HG03521 (cell line): Measurements from ENCODE around the gene MAP3K3.
"Not testable (repeated sequence)": the region's sequence is repeated elsewhere in the genome, so short reads cannot be mapped to it uniquely, and the experiment has no call there.

Experiments used
- ATAC-seq: cut with Tn5 transposase; IDR thresholded peaks from one replicate; pipeline ENCODE4 v1.9.1; 2021; ENCODE audit warnings: mild to moderate bottlenecking, moderate library complexity; ENCODE audit not compliant: unreplicated experiment

MAP3K3 gene

GRCh38 chr17:63703556-63704258 is 81.5 kb downstream of the MAP3K3 start:
- ATAC-seq, result no peak

- ATAC-seq, result no peak
Observed at GRCh38 chr17:63704259-63704576, 82.0 kb downstream of the MAP3K3 start.

DNA sequence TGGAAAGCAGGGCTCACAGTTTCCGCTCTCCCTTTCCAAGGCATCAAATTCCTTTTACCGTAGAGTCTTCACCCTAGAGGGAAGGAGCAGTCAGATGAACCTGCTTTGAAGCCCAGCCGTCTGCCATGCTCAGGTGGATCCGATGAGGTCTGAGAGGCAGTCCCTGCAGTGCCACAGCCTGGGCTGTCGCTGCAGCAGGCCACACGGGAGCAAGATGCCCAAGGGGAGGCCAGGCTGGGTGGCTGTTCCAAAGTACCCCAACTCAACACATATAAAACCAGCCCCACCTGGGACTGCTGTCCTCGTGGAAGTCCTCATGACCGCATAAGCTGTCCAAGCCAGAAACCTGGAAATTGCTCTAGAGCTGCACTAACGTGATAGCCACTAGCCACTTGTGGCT is 82.6 kb downstream of the MAP3K3 start:
- no peak for ATAC-seq

GRCh38 chr17:63705657-63706056 is 83.4 kb downstream of the MAP3K3 start:
- no peak for ATAC-seq

DNA sequence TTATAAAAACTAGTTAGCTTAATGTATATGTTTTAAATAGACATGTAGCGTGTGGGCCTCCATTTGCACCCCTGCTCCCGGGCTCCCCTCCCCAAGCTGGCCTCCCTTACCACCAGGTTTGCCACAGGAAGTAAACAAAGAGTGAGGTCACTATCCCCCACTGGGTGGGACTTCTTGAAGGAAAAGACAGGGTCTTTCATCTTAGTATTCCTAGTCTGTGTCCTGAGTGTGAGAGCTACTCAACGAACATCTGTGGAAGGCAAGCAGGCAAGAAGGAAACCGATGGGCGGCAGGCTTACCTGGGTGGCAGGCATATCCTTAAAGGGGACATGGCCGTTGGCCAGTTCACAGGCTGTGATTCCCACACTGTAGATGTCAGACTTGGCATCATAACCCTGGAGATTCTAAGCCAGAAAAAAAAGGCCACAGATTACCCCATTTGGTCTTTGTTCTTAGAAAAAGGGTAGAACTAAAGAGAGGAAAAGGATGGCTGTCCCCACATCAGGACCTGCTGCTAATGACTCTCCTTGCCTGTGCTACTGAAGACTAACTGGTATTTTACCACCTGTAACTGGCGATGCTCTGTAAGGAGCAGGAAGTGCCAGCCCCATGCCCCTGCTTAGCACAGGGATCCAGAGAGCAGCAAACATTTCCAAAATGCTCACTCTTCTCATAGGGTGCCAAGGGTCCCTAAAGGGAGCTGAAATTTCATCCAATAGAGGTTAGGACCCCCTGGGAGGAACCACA is 84.3 kb downstream of the MAP3K3 start:
- no peak for ATAC-seq

DNA sequence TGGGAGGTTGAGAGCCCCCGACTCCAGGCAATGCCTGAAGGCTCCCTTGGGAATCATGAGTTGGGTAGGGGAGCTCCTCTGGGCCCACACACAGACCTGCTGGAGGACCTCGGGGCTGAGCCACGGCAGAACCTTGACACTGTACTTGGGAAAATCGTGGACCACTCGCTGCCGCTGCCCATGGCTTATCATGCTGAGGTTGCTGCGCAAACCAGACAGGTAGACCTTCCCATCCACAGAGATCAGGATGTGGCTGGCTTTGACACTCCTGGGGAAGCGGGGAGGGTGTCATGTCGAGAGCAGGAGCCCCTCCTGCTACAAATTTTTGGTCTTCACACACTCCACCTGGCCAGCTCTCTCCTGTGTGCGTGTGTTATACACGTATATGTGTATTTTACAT is 84.9 kb downstream of the MAP3K3 start:
- no peak for ATAC-seq

DNA sequence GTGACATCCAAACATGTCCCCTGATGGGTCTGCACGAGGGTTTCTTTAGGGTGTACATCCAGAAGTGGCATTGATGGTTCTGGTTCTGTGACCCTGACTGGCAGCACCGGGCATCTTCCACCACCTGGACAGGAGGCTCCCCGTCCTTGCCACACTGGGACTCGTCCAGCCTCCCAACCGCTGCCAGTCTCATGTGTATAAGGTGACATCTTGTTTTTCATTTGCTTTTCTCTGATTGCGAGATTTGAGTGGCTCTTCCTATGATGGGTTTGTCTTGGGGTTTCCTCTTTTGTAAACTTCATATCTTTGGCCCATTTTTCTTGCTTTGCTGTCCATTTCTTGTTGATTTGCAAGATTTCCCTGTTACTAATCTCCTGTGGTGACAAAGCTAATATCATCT is 86.9 kb downstream of the MAP3K3 start:
- no peak for ATAC-seq

DNA sequence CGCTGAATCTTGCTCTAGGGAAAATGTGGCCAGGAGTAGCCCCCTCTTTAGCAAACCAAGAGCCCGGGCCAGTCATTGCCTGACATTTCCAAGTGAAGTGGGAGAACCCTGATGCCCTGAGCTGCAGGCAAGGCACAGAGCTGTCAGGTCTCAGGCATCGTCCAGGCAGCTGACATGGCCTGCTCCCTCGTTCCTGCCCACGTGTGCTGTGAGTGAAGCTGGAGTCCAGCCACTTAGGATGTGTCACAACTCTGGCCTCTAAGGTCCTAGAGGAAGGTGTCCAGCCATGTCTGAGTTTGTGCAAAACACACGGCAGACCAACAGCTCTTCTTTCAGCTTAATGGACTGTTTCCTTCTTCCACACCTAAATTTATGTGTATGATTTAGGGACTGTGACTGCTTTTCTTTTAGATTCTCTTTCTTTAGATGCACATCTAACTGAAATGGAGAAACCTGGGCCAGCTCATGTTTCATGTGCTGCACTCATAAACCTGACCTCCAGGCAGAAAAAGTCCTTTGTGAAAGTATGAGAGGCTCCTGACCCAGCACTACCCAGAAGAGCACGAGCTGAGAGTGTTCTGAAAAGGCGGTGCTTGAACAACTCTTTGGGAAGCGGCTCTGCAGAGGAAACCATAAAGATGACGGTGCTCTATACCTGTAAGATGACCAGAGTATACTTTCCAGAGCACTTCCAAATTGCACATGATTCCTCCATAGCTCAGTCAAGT is 92.5 kb downstream of the MAP3K3 start:
- no peak for ATAC-seq

DNA sequence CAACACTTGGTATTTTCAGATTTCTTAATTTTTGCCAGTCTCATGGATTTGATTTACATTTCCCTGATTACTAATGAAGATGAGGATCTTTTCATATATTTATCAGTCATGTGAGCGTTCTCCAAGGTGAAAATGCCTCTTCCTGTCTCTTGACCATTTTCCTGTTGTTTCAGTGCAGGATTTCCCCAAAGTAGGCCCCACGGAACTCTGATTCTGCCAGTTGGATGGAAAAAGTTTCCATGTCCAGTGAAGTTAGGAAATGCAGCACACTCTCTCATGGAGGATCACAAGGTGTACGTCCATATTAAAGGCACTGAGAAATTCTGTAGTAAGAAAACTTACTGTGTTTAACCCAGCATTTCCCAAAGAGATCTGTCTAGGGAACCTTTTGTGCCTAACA is 94.2 kb downstream of the MAP3K3 start:
- ATAC-seq, result no peak

GRCh38 chr17:63718988-63719387 is 96.8 kb downstream of the MAP3K3 start:
- no peak for ATAC-seq

- not testable (repeated sequence) for ATAC-seq
Observed at GRCh38 chr17:63720194-63720593, 98.0 kb downstream of the MAP3K3 start.

- ATAC-seq, result no peak
Observed at GRCh38 chr17:63722403-63722802, 100.2 kb downstream of the MAP3K3 start.

- ATAC-seq, result no peak
Observed at GRCh38 chr17:63735691-63736090, 113.5 kb downstream of the MAP3K3 start.

GRCh38 chr17:63740464-63741142 is 118.4 kb downstream of the MAP3K3 start:
- no peak for ATAC-seq

DNA sequence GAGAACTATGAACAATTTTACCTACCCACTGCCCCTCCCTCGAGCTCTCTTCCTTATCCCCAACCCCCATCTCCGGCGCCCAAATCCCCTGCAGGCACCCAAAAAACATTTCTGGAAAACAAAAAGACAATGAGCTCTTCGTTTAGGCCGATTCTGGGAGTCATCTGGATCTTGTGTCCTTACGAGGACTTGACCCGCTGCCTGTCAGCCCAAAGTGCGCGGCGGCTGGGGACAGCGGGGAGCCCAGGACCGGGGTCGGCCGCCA is 118.9 kb downstream of the MAP3K3 start:
- ATAC-seq, result peak; percentile 20

- peak; percentile 94 for ATAC-seq
Observed at GRCh38 chr17:63741408-63742173, 119.4 kb downstream of the MAP3K3 start, which contains the start of gene STRADA. Gene STRADA (minus strand): TSS chr17:63741799. CDS start chr17:63728369, 13,430 bp downstream.
